MCF 10A (cell line): ENCODE results near the gene ADPRM. TPM values are rescaled to one million over a fixed set of nuclear protein-coding genes. Genes with fewer than 3 reads are reported as not detected.
A peak's percentile ranks its signal among the peaks of the same experiment; 100 is the strongest.

Experiments used
- BruUV-seq: library from RNA; stranded (reverse); fragments of 400-500 nt; replicated peaks from 2 replicates; lab custom pipeline; 2021; lab: Mats Ljungman, UMichigan
- CTCF ChIA-PET: fragments of 300-600 bp; sonication (Branson Sonifier 250); formaldehyde crosslinking; extraction: SDS; loops from one replicate; lab custom pipeline; 2021; ENCODE audit warnings: antibody characterized with exemption, inconsistent platforms; lab: Yijun Ruan, JAX
- POLR2A ChIA-PET: fragments of 300-600, 350-650 bp; sonication (Branson Sonifier 250); formaldehyde crosslinking; extraction: SDS; loops from one replicate; lab custom pipeline; 2020; ENCODE audit warnings: antibody characterized with exemption, inconsistent platforms; lab: Yijun Ruan, JAX
- DNase-seq: peaks from one replicate; pipeline ENCODE4 v3.0.0-alpha.2; 2018; ENCODE audit not compliant: unreplicated experiment
- H3K27ac Mint-ChIP-seq: one replicate; pipeline ENCODE4 v1.8.0; 2022; ENCODE audit warnings: mild to moderate bottlenecking, low read depth, mixed read lengths; ENCODE audit not compliant: unreplicated experiment
- H3K27me3 Mint-ChIP-seq: one replicate; pipeline ENCODE4 v1.8.0; 2022; ENCODE audit warnings: mixed read lengths; ENCODE audit not compliant: insufficient read depth, unreplicated experiment
- H3K36me3 Mint-ChIP-seq: one replicate; pipeline ENCODE4 v1.8.0; 2022; ENCODE audit warnings: mild to moderate bottlenecking, moderate library complexity, mixed read lengths; ENCODE audit not compliant: insufficient read depth, unreplicated experiment
- H3K4me1 Mint-ChIP-seq: one replicate; pipeline ENCODE4 v1.8.0; 2022; ENCODE audit warnings: mixed read lengths; ENCODE audit not compliant: insufficient read depth, unreplicated experiment
- H3K4me3 Mint-ChIP-seq: one replicate; pipeline ENCODE4 v1.8.0; 2022; ENCODE audit warnings: mild to moderate bottlenecking, moderate library complexity, mixed read lengths; ENCODE audit not compliant: unreplicated experiment
- H3K9me3 Mint-ChIP-seq: one replicate; pipeline ENCODE4 v1.8.0; 2022; ENCODE audit warnings: mixed read lengths; ENCODE audit not compliant: unreplicated experiment
- CTCF ChIP-seq: fragments of 200-600 bp; IDR thresholded peaks from one replicate; pipeline ENCODE4 v1.8.0; 2022; ENCODE audit warnings: antibody characterized with exemption, mild to moderate bottlenecking; ENCODE audit not compliant: unreplicated experiment
- intact Hi-C: fragments of 100-400 bp; cut with micrococcal nuclease; formaldehyde crosslinking; loops from 2 replicates; pipeline ENCODE4 v1.14.1; 2022
- total RNA-seq: library from RNA; stranded (reverse); gene quantifications from 2 replicates; pipeline ENCODE4 v1.2.3, GENCODE V29; 2022

The ADPRM gene
- total RNA-seq, 1 experiment from 2014 or later = 9.8 TPM

GRCh38 chr17:10744501-10745000, 47.2 kb downstream of the ADPRM start:
- CTCF ChIA-PET = interaction anchor here (1.0 kb wide), 1 partner anchor 1242 kb away, joined by 3 read pairs; no protein-coding TSS in a partner anchor
- intact Hi-C loops = no loop called here
- DNase-seq = no peak
- no peak overlapping the region for H3K4me3 Mint-ChIP-seq
- peaks cover 66% of the 10 kb centered on the region for H3K27me3 Mint-ChIP-seq
- H3K36me3 Mint-ChIP-seq = no peaks in the 10 kb centered on the region
- no peak for TF ChIP-seq CTCF
- H3K27ac Mint-ChIP-seq = no peak overlapping the region
- no peaks in the 10 kb centered on the region for H3K9me3 Mint-ChIP-seq
- peaks cover 5% of the 10 kb centered on the region for H3K4me1 Mint-ChIP-seq
- POLR2A ChIA-PET = interaction anchor here (0.6 kb wide), 1 partner anchor 898 kb away, joined by 4 read pairs; no protein-coding TSS in a partner anchor
- no TSS peak for BruUV-seq

- H3K36me3 Mint-ChIP-seq = no peaks in the 10 kb centered on the region
- POLR2A ChIA-PET = interaction anchor here (0.6 kb wide), 1 partner anchor 898 kb away, joined by 4 read pairs; no protein-coding TSS in a partner anchor
- H3K9me3 Mint-ChIP-seq = no peaks in the 10 kb centered on the region
- peaks cover 59% of the 10 kb centered on the region for H3K27me3 Mint-ChIP-seq
- peaks cover 5% of the 10 kb centered on the region for H3K4me1 Mint-ChIP-seq
- intact Hi-C loops = no loop called here
- no peak overlapping the region for H3K27ac Mint-ChIP-seq
- BruUV-seq = no TSS peak
- TF ChIP-seq CTCF = no peak
- no peak overlapping the region for H3K4me3 Mint-ChIP-seq
- peak; percentile 23 for DNase-seq
- CTCF ChIA-PET = interaction anchor here (0.6 to 1.0 kb wide), 4 partner anchors 9 to 1242 kb away, joined by 3 to 5 read pairs (median 3); no protein-coding TSS in a partner anchor
Observed at GRCh38 chr17:10745231-10745630, 47.8 kb downstream of the ADPRM start.

- intact Hi-C loops = no loop called here
- no peak for DNase-seq
- Mint-ChIP-seq H3K27ac (no peak overlapping the region), H3K4me1 (peaks cover 5% of the 10 kb centered on the region), H3K4me3 (no peak overlapping the region), H3K36me3 (no peaks in the 10 kb centered on the region), H3K9me3 (no peaks in the 10 kb centered on the region), H3K27me3 (peaks cover 29% of the 10 kb centered on the region)
- CTCF ChIA-PET = interaction anchor here (0.5 to 3.3 kb wide), 4 partner anchors 10 to 226 kb away, joined by 4 to 29 read pairs (median 5); no protein-coding TSS in a partner anchor
- no TSS peak for BruUV-seq
- TF ChIP-seq CTCF = no peak
- POLR2A ChIA-PET = interaction anchor here (0.6 kb wide), 2 partner anchors 7 to 74 kb away, joined by 4 read pairs; no protein-coding TSS in a partner anchor
Observed at GRCh38 chr17:10748531-10749181, 51.3 kb downstream of the ADPRM start.

GRCh38 chr17:10750210-10750609, 52.8 kb downstream of the ADPRM start:
- no peaks in the 10 kb centered on the region for H3K36me3 Mint-ChIP-seq
- ChIA-PET POLR2A (no interaction called here), CTCF (interaction anchor here (0.7 to 3.2 kb wide), 2 partner anchors 13 to 15 kb away, joined by 3 to 17 read pairs; no protein-coding TSS in a partner anchor)
- no peak for DNase-seq
- intact Hi-C loops = no loop called here
- no peak overlapping the region for H3K27ac Mint-ChIP-seq
- H3K4me3 Mint-ChIP-seq = no peak overlapping the region
- no peaks in the 10 kb centered on the region for H3K4me1 Mint-ChIP-seq
- H3K9me3 Mint-ChIP-seq = no peaks in the 10 kb centered on the region
- H3K27me3 Mint-ChIP-seq = peaks cover 24% of the 10 kb centered on the region
- no TSS peak for BruUV-seq
- TF ChIP-seq CTCF = no peak
